Endodermal cell (in vitro differentiated cells): ENCODE data around the gene WNT9B. TPM values are rescaled to one million over a fixed set of nuclear protein-coding genes. Genes with fewer than 3 reads are reported as not detected.
A peak's percentile ranks its signal among the peaks of the same experiment; 100 is the strongest.

ENCODE experiments used
- DNase-seq: peaks from one replicate; pipeline ENCODE4 v3.0.0-alpha.2; 2017
- H3K27ac ChIP-seq: 2 replicates; pipeline ENCODE4 v1.5.1; 2013; ENCODE audit warnings: mild to moderate bottlenecking, low read depth, low read length, moderate library complexity
- H3K27me3 ChIP-seq: 2 replicates; pipeline ENCODE4 v1.6.1; 2013; ENCODE audit warnings: mild to moderate bottlenecking, low read length, moderate library complexity; ENCODE audit not compliant: insufficient read depth, control insufficient read depth, poor library complexity, severe bottlenecking
- H3K36me3 ChIP-seq: 2 replicates; pipeline ENCODE4 v1.7.0; 2013; ENCODE audit warnings: mild to moderate bottlenecking, low read length, moderate library complexity; ENCODE audit not compliant: control insufficient read depth, insufficient read depth
- H3K4me1 ChIP-seq: one replicate; pipeline ENCODE4 v1.7.0; 2013; ENCODE audit warnings: low read length; ENCODE audit not compliant: control insufficient read depth, insufficient read depth
- H3K4me3 ChIP-seq: 2 replicates; pipeline ENCODE4 v1.5.1; 2013; ENCODE audit warnings: mild to moderate bottlenecking, low read length, moderate library complexity
- H3K9ac ChIP-seq: 2 replicates; pipeline ENCODE4 v1.6.1; 2013; ENCODE audit warnings: mild to moderate bottlenecking, low read length, moderate library complexity; ENCODE audit not compliant: poor library complexity, severe bottlenecking; ENCODE audit errors: extremely low read depth
- H3K9me3 ChIP-seq: 2 replicates; pipeline ENCODE4 v1.6.1; 2013; ENCODE audit warnings: mild to moderate bottlenecking, low read length, moderate library complexity; ENCODE audit not compliant: control insufficient read depth
- H3K27ac Mint-ChIP-seq: 2 replicates; pipeline ENCODE4 v1.8.0; 2020; ENCODE audit warnings: mixed read lengths
- H3K27me3 Mint-ChIP-seq: 2 replicates; pipeline ENCODE4 v1.8.0; 2021; ENCODE audit warnings: mild to moderate bottlenecking, mixed read lengths; ENCODE audit not compliant: insufficient read depth
- H3K36me3 Mint-ChIP-seq: 2 replicates; pipeline ENCODE4 v1.8.0; 2020; ENCODE audit warnings: low read depth, mixed read lengths
- H3K4me1 Mint-ChIP-seq: 2 replicates; pipeline ENCODE4 v1.8.0; 2020; ENCODE audit warnings: mixed read lengths
- H3K4me3 Mint-ChIP-seq: 2 replicates; pipeline ENCODE4 v1.8.0; 2020; ENCODE audit warnings: mild to moderate bottlenecking, moderate library complexity, mixed read lengths
- H3K9me3 Mint-ChIP-seq: 2 replicates; pipeline ENCODE4 v1.8.0; 2020; ENCODE audit warnings: mild to moderate bottlenecking, mixed read lengths
- CTCF ChIP-seq: fragments of 200-600 bp; sonication (generic); conservative IDR thresholded peaks from 2 replicates; pipeline ENCODE4 v1.5.0; 2021; ENCODE audit warnings: antibody characterized with exemption, mild to moderate bottlenecking
- WGBS, 2 experiments: methylation state at CpG; one replicate each; pipeline versions ENCODE4 v1.1.5 to v1.1.7; 2013; ENCODE audit warnings: missing lambda C conversion rate in 2 of 2, mixed read lengths in 1 of 2; ENCODE audit not compliant: insufficient coverage in 1 of 2, insufficient read length in 1 of 2; 5-methylcytosine and 5-hydroxymethylcytosine counted together
- total RNA-seq, 2 donors: library from RNA; stranded (reverse); fragmentation: NEBNext Ultra II Directional in 1 of 2; extraction: Animal tissue kit (Norgen Biotek cat#: 25700) in 1 of 2; gene quantifications; 2 replicates in 1 of 2; 3 replicates in 1 of 2; pipeline ENCODE4 v1.2.1, GENCODE V29; 2021

Gene WNT9B
- total RNA-seq, 2 donors from 2014 or later = 0.33 TPM; not detected in 1

- Histone ChIP-seq H3K27me3 (no peaks in the 10 kb centered on the region), H3K4me3 (no peak overlapping the region), H3K9me3 (no peaks in the 10 kb centered on the region), H3K9ac (no peak overlapping the region), H3K4me1 (peaks cover 6% of the 10 kb centered on the region), H3K27ac (no peak overlapping the region), H3K36me3 (no peaks in the 10 kb centered on the region)
- no peak for TF ChIP-seq CTCF
- no peak for DNase-seq
- Mint-ChIP-seq H3K27me3 (peaks cover 4% of the 10 kb centered on the region), H3K4me1 (peaks cover 17% of the 10 kb centered on the region), H3K4me3 (no peak overlapping the region), H3K27ac (no peak overlapping the region), H3K9me3 (no peaks in the 10 kb centered on the region), H3K36me3 (no peaks in the 10 kb centered on the region)
- WGBS, 2 experiments = 90 to 100% methylated on average over 1 of the region's 2 CpGs
These were observed 24.1 kb upstream of the WNT9B start for GRCh38 chr17:46827274-46827673.

- Histone ChIP-seq H3K9ac (no peak overlapping the region), H3K4me1 (peaks cover 15% of the 10 kb centered on the region), H3K27ac (peak overlapping the region; percentile 94), H3K4me3 (no peak overlapping the region), H3K36me3 (no peaks in the 10 kb centered on the region), H3K27me3 (no peaks in the 10 kb centered on the region), H3K9me3 (no peaks in the 10 kb centered on the region)
- no peak for TF ChIP-seq CTCF
- Mint-ChIP-seq H3K4me1 (peaks cover 34% of the 10 kb centered on the region), H3K36me3 (no peaks in the 10 kb centered on the region), H3K9me3 (no peaks in the 10 kb centered on the region), H3K4me3 (peak overlapping the region; percentile 38), H3K27me3 (peaks cover 3% of the 10 kb centered on the region), H3K27ac (no peak overlapping the region)
- WGBS, 2 experiments = 75 to 78% methylated on average over 2 to 14 of the region's 14 CpGs
- DNase-seq = peak; percentile 70
These were observed 19.6 kb upstream of the WNT9B start for GRCh38 chr17:46831573-46832330.

GRCh38 chr17:46832331-46832821 lies 19.0 kb upstream of the WNT9B start:
- H3K4me1 Mint-ChIP-seq = peaks cover 34% of the 10 kb centered on the region
- peak; percentile 86 for DNase-seq
- 27 to 31% methylated on average over 6 to 10 of the region's 11 CpGs for WGBS, 2 experiments

More at GRCh38 chr17:46832331-46832821, 19.0 kb upstream of the WNT9B start:
- TF ChIP-seq CTCF = no peak
- Histone ChIP-seq H3K4me3 (no peak overlapping the region), H3K9me3 (no peaks in the 10 kb centered on the region), H3K9ac (no peak overlapping the region), H3K36me3 (no peaks in the 10 kb centered on the region), H3K4me1 (peaks cover 15% of the 10 kb centered on the region), H3K27me3 (no peaks in the 10 kb centered on the region), H3K27ac (peak overlapping the region; percentile 94)
- Mint-ChIP-seq H3K36me3 (no peaks in the 10 kb centered on the region), H3K27ac (no peak overlapping the region), H3K9me3 (no peaks in the 10 kb centered on the region), H3K4me3 (peak overlapping the region; percentile 38), H3K27me3 (peaks cover 3% of the 10 kb centered on the region)
